ENCODE measurements around the gene WDFY4.

GRCh38 chr10:48651839-48652238, 32.8 kb upstream of the WDFY4 start:
- TF ChIP-seq CTCF (IDR thresholded peaks at IDR 0.05) (no peak), POLR2A (IDR thresholded peaks at IDR 0.05) (no peak), POLR2AphosphoS5 (IDR thresholded peaks at IDR 0.05) (no peak), EP300 (IDR thresholded peaks at IDR 0.05; ENCODE audit: low read depth) (no peak)
